HG03039 (cell line): ENCODE measurements around the gene NSUN2.
"Not testable (repeated sequence)": the region's sequence is repeated elsewhere in the genome, so short reads cannot be mapped to it uniquely, and the experiment has no call there.

Source experiments
- ATAC-seq: cut with Tn5 transposase; IDR thresholded peaks from one replicate; pipeline ENCODE4 v1.9.1; 2021; ENCODE audit warnings: mild to moderate bottlenecking, moderate library complexity; ENCODE audit not compliant: unreplicated experiment

NSUN2 gene

DNA sequence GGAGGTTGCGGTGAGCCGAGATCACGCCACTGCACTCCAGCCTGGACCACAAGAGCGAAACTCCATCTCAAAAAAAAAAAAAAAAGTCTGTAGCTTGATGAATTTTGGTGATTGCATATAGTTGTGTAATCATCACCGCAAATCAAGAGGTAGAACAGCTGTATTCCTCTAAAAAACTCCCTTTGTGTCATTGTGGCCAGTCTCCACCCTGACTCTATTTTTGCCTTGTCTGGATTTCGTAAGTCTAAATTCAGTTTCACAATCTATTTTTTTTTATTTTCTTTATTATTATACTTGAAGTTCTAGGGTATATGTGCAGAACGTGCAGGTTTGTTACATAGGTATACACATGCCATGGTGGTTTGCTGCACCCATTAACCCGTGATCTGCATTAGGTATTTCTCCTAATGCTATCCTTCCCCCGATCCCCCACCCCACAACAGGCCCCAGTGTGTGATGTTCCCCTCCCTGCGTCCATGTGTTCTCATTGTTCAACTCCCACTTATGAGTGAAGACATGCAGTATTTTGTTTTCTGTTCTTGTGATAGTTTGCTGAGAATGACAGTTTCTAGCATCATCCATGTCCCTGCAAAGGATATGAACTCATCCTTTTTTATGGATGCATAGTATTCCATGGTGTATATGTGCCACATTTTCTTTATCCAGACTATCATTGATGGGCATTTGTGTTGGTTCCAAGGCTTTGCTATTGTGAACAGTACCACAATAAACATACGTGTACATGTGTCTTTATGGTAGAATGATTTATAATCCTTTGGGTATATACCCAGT lies 12.9 kb upstream of the NSUN2 start:
- ATAC-seq: not testable (repeated sequence)

DNA sequence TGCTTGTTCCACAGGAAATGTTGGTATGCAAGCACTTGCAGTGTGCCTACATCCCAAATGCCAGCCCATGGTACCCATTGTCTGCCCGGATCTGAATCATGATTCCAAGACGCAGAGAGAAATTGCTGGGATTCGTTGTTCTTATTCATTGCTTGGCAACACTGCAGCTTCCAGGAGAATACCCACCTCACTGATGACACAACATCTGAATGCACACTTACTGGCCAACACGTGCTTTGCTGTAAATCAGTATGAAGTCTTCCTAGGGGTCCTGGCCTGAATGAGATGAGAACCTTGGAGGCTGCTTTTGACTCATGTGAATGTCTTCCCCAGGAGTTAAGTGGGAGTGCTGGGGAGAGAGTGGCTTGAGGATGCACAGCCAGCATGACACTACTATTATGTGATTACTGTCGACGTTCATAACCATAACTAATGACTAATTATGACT lies 12.0 kb upstream of the NSUN2 start:
- no peak for ATAC-seq

DNA sequence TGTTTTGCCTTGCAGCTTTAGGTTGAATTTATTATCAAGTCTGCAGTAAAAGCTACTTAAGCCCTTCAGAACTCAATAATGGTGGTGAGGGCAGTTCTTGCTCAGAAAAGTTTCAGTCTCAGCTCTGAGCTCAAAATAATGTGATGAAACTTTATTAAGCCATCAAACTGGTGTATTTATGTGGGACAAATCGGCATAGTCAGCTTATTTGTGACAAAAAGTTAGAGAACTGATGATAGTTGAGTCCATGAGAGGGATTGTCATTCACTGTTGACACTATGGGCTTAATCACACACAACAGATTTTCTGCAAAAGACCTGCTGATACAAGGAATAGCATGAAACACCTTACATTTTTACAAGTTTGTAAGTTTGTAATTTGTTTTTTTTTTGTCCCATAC lies 9.8 kb upstream of the NSUN2 start:
- ATAC-seq: no peak

DNA sequence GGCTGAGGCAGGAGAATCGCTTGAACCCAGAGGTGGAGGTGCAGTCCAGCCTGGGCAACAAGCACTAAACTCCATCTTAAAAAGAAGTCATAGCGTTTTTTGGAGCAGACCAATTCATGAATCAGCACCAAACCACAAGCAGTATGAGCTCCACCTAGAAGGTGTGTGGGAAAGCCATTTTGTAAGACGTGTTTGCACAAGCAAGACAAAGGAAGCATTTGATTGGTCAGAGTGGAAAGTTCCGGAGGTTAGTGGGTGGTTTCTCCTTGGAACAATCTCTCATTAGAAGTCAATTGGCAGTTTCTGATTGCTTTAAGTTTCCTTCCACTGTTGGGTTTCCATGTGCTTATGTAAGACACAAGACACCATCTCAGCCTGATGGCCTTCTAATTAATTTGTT lies 5.4 kb upstream of the NSUN2 start:
- no peak for ATAC-seq

DNA sequence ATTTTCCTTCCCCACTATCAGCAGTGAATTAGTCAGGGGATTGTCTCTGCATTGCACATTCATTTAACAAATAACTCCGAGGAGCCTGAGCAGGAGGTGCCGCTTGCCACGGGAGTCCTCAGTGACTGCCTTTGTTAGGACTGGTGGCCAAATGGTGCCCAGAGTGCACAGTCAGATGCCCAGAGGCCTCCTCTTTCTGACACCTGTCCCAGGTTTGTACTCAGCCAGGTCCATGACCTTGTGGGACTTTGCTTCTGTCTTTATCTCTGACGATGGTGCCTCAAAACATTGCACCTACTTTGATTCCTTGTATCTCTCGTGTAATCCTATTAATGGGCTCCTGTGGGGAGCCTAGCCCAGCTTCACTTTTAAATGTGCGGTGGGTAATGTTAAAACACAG lies 4.7 kb upstream of the NSUN2 start:
- ATAC-seq: no peak

DNA sequence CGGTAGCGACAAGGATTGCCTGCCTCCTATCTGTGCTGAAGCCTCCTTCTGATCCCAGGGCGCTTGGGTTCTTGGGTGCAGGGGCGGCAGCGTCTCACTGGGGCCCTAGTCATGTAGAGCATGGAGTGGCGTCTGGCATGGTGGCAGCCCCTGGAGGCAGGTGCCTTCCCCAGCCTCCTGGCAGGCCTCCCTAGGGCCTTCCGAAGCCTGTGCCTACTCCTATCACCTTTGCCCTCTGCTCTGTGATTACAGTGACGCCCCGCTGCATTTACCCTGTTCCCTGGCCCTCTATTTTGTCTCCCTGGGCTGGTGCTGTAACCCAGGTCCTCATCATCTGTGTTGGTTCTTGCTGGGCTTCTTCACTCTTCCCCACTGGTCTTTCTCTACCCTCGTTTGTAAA lies 4.2 kb upstream of the NSUN2 start:
- no peak for ATAC-seq

DNA sequence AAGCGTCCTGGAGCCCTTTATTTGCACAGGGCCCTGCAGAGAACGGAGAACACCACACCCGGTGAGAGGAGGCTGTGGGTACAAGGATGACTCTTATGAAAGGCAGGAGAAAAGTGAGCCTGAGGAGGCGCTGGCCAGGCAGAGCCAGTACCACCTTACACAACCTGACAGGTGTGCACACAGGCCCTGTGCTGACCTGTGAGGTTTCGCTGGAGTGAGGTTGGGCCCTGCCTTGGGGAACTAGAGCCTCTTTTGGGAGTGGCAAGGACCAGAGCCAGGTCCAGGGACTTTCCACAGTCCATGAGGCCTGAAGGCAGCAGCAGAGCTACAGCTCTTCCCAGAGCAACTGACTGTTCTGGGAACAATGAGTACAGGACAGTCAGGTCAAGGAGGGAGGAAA lies 3.4 kb upstream of the NSUN2 start:
- no peak for ATAC-seq

DNA sequence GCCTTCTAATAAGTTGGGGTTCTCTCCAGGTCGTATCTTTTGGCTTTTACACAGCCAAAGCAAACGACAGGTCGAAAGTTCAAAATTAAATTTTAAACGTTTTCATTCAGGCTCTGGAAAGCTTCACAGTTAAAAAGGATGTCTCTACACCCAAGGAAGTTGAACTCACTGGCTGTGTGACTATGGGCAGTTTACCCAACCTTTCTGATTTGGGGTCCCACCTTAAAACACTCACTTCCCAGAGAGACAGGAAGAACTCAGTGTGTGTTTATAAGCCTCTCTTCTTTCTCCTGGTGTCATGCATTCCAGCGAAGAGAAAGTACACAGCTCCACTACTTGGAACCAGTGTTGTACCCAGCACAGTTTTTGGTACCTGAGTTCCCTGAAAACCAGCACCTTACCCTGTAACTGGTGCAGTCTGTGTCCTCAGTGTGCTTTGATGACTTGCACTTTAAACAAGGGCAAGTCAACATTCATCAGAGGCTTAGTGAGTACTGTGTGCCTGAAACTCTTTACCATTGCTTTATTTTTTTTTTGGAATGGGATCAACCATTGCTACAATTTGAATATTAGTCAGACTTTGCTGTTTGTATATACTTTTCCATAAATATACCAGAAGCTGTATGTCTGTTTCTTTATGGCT lies 2.1 kb upstream of the NSUN2 start:
- ATAC-seq: no peak

DNA sequence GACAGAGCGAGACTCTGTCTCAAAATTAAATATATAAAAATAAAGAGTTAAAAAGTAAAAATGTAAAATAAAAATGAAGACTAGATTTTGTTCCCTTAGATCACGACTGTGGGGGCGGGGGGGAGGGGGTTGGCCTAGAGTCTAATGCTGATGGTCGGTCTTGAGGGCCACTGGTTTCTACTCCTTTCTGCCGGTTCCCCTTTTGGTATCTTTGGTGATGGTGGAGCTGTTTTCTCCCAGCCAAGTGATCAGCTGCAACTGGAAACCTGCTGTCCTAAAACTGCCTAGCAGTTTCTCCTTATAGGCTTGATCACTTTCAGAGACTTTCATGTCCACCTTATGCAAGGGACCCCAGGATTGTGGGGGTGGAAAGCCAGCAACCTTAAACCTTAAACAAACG lies 1.5 kb upstream of the NSUN2 start:
- no peak for ATAC-seq

DNA sequence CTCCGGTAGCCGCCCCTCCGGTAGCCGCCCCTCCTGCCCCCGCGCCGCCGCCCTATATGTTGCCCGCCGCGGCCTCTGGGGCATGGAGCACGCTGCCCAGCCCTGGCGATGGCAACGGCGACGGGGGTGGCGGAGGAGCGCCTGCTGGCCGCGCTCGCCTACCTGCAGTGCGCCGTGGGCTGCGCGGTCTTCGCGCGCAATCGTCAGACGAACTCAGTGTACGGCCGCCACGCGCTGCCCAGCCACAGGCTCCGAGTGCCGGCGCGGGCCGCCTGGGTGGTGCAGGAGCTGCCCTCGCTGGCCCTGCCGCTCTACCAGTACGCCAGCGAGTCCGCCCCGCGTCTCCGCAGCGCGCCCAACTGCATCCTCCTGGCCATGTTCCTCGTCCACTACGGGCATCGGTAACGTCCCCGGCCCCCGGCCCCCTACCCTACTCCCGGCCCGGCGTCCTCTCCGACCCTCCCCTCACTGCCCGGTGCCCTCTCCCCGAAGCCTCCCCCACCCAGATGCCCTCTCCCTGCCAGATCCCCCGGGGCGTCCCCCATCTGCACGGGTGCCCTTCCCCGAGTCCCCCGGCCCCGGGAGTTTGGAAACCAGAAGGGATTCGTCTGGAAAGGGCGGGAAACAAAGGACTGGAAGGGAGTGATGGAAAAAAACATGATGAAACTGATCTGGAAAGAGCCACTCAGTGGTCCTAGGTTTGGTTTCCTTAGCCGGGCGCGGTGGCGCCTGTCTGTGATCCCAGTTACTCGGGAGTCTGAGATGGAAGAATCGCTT lies 813 bp upstream of the NSUN2 start:
- peak; percentile 38 for ATAC-seq

DNA sequence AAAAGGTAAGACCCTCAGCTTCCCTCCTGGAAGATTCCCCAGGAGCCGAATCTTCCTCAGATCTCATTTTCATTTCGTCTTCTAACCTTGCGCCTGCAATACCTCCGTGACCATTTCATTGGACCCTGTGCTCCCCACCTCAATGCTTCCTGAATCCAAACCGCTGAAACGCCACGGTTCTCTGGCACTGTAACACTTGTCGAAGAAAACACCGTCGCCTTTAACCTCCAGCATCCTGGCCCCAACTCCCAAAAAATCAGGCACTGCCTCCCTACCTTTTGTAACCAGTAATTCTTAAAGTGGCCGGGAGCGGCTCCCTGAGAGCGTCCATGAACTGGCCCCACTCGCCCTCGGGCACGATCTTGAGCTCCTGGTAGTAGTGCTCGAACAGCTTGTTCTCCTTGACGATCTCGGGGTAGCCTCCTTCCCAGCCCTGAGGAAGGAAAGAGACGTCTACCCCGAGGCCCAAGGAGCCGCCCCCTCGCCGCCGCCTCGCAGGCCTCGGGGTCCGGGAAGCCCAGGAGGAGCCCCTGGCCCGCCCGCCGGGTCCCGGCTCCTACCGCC lies 438 bp downstream of the NSUN2 start:
- ATAC-seq: peak; percentile 18

DNA sequence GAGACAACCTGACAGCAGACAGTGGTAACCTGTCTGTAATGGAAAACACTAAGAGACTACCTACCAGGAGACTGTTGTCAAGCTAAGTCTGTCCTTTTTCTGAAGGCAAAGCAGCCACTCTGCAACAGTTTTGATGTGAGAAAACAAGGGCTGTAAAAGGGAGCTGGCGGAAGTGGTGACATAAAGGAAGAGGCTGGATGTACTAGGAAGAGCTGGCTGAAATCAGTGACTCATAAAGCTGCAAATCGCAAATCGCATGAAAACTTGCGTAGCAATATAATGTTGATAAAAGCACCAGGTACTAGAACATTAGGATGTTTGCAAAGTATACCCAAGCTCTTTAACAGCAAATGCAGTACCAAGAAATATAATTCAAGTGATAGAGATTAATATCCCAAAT lies 1.4 kb downstream of the NSUN2 start:
- no peak for ATAC-seq

DNA sequence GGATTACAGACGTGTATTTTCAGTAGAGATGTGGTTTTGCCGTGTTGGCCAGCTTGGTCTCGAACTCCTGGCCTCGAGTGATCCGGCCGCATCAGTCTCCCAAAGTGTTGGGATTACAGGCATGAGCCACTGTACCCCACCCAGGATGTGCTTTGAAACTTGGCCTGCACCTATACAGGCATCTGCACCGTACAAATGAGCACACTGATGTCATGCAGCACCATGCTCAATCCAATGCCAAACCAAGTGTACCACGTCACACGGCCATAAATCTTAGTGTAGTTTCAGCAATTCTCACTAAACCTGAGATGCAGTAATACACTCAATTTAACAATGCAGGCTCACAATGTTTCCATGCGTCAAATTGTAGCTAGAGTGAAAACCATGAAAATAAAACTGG lies 6.3 kb downstream of the NSUN2 start:
- no peak for ATAC-seq

DNA sequence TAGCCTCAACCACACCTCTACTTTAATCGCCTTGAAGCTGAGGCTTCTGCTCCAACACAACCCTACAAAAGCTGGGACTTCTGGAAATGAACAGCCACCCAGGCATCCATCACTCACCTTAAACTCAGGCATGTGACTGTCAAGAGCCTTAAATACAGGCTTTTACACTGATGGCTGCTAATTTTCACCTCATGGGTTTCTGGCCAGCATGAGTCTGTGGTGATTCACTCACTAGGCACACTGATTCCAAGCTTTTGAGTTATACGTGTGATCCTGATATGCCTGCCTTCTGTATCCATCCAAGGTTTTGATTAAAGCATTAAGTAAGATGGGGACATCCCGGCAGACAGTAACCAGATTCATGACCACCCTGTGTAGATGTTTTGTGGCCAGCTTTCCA lies 8.9 kb downstream of the NSUN2 start:
- no peak for ATAC-seq

DNA sequence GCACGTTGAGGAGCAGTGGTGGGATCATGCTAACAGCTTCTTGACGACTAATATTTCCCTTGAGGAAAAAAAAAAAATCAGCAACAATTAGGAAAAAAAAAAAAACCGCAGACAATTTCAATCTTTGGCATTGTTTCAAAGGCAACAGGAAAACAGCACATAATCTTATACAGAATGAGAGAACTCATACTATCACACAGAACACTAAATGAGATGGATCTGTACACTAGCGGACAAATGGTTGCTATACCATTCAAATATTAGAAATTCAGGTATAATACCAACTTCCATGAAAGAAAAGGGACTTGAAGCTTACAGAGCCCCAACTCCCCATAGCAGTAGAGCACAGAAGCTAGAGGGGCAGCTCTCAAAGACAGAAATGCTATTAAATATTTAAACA lies 9.6 kb downstream of the NSUN2 start:
- ATAC-seq: no peak

DNA sequence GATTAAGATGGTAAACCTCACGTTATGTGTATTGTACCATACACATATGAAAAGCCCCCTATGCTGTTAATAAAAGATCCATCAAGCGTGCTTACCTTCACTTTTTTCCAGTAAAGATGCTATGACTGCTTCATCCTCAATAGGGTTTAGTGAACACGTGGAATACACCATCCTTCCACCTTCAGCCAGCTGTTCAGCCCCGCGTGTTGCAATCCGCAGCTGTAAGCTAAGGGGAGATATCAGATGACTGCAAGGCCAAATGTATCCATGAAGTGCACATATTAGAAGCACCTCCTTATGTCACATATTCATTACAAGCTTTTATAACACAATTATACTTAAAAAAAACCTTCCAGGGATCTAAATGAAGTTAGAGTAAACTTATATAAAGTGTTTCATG lies 16.2 kb downstream of the NSUN2 start:
- ATAC-seq: no peak

DNA sequence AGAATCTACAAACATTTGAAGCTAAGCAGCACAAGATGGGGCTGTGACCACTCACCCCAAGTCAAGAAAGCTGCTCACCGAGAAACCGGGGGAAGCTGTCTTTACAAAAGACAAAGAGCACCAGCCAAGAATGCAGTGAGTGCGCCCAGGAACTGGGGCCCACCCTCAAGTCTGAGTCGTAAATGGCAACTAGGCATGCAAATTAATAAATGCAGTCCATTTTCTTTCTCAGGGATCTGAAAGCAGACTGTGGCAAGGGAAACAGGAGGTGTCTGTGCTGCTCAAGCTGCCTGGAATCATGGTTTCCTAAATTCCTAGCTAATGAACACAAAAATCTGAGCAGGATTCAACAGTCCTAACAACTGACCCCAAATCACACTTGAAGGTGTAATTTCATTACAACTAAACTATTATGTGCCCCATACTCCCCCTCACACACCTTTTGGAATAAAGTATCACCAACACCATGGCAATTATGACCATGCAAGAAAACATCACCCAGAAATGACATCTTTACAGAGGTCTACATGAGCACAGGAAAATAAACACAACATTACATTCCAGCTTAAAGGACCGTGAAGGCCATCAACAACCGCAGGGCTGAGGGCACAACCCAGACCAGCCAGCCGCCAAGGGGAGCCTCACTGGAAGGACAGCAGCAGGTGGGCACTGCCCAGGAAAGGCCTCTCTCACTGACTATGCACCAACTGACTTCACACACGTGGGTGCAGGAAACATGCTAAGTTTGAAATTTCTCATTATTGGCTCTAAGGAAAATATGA lies 17.6 kb downstream of the NSUN2 start:
- ATAC-seq: no peak

DNA sequence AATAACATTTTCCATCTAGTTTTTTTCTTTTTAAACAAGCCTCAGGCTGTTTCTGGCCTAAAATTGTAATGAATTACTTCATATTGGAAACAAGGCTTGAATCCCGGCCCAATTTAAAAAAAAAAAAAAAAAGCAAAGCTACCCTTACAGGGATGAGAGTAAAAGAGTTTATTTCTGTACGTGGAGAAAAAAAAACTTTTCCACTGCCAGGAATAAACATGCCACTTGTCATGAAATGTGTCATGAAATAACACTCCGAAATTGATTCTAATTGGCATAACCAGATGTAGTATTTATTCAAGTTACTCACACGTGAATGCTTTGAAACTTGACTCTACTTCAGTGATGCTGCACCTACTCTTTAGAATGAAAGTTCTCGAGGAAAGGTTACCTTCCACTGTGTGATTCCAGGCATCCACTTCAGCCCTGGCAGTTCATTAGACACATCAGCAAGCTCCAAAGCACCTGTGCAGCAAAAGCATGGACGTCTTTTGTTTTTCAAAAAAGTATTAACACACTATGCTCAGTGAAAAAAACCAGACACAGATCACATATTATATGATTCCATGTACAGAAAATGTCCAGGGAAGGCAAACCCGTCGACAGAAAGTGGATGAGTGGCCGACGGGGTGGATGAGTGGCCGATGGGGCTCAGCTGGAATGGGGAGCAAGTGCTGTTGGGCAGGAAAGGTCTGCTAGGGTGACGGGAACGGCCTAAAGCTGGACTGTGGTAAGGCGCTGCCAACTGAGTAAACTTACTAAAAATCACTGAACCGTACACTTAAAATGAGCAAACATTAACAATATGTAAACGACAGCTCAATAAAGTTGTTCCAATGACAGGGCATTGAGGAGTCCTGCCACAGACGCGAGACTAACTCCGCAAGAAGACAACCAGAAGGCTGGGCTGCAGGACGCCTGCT lies 21.2 kb downstream of the NSUN2 start:
- no peak for ATAC-seq

DNA sequence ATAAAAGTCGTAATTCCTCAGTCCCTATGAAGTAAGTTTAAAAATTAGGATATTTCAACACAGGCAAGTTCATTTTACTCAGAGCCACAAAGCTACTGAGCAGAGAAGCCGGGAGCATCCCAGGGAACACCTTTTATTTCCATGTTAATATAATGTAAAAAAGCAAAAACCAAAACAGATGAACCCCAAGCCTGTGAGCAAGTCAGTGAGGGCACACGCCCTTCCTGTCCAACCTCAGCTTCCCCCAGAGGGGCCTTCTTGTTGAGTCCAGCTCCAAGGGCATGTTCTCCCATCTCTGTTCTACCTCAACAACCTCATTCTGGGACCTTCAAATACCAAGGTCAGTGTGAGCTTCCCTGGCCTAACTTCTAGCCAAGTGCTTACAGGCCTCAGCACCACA lies 24.8 kb downstream of the NSUN2 start:
- ATAC-seq: no peak

DNA sequence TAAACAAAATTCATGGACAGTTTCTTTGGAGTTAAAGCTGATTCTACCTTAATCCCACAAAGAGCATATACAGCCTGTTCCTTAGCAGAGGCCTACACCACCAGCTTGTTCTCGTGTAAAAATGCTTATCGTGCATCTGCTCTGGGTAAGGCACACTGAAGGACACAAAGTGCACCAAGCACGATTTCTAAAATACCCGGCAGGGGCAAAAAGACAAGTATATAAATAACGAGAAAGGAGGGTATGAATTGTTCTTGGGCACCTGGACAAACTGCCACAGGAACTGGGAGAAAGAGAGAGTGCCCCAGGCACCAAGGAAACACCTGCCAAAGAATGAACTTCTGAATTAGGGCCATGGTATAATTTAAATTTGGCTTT lies 25.3 kb downstream of the NSUN2 start:
- ATAC-seq: no peak
